ENCODE results near the gene TUT7.

Gene TUT7

GRCh38 chr9:86246752-86247161 is 107.5 kb downstream of the TUT7 start:
- no peak overlapping the region for H3K9ac ChIP-seq (ENCODE audit: low read depth, low read length)
- H3K4me3 ChIP-seq (ENCODE audit: low read depth, low read length), result no peak overlapping the region
- H3K4me1 ChIP-seq (ENCODE audit: control insufficient read depth, insufficient read depth, low read length), result peaks cover 7% of the 10 kb centered on the region
- no peaks in the 10 kb centered on the region for H3K36me3 ChIP-seq (ENCODE audit: control insufficient read depth, insufficient read depth, low read length)
- H3K27me3 ChIP-seq (ENCODE audit: control insufficient read depth, insufficient read depth, low read length), result no peaks in the 10 kb centered on the region
- no peaks in the 10 kb centered on the region for H3K9me3 ChIP-seq (ENCODE audit: control insufficient read depth, insufficient read depth, low read length)

- no peaks in the 10 kb centered on the region for H3K36me3 ChIP-seq (ENCODE audit: control insufficient read depth, insufficient read depth, low read length)
- peaks cover 7% of the 10 kb centered on the region for H3K4me1 ChIP-seq (ENCODE audit: control insufficient read depth, insufficient read depth, low read length)
- no peaks in the 10 kb centered on the region for H3K27me3 ChIP-seq (ENCODE audit: control insufficient read depth, insufficient read depth, low read length)
- no peak overlapping the region for H3K4me3 ChIP-seq (ENCODE audit: low read depth, low read length)
- H3K9me3 ChIP-seq (ENCODE audit: control insufficient read depth, insufficient read depth, low read length), result no peaks in the 10 kb centered on the region
- H3K9ac ChIP-seq (ENCODE audit: low read depth, low read length), result no peak overlapping the region
Measured at GRCh38 chr9:86242071-86242470, 112.1 kb downstream of the TUT7 start.

- H3K9me3 ChIP-seq (ENCODE audit: control insufficient read depth, insufficient read depth, low read length), result no peaks in the 10 kb centered on the region
- no peaks in the 10 kb centered on the region for H3K27me3 ChIP-seq (ENCODE audit: control insufficient read depth, insufficient read depth, low read length)
- H3K4me1 ChIP-seq (ENCODE audit: control insufficient read depth, insufficient read depth, low read length), result peaks cover 3% of the 10 kb centered on the region
- no peaks in the 10 kb centered on the region for H3K36me3 ChIP-seq (ENCODE audit: control insufficient read depth, insufficient read depth, low read length)
- H3K9ac ChIP-seq (ENCODE audit: low read depth, low read length), result no peak overlapping the region
- no peak overlapping the region for H3K4me3 ChIP-seq (ENCODE audit: low read depth, low read length)
Measured at GRCh38 chr9:86241216-86241615, 113.0 kb downstream of the TUT7 start.

- H3K9ac ChIP-seq (ENCODE audit: low read depth, low read length), result no peak overlapping the region
- no peaks in the 10 kb centered on the region for H3K36me3 ChIP-seq (ENCODE audit: control insufficient read depth, insufficient read depth, low read length)
- H3K4me1 ChIP-seq (ENCODE audit: control insufficient read depth, insufficient read depth, low read length), result no peaks in the 10 kb centered on the region
- no peak overlapping the region for H3K4me3 ChIP-seq (ENCODE audit: low read depth, low read length)
- no peaks in the 10 kb centered on the region for H3K27me3 ChIP-seq (ENCODE audit: control insufficient read depth, insufficient read depth, low read length)
- no peaks in the 10 kb centered on the region for H3K9me3 ChIP-seq (ENCODE audit: control insufficient read depth, insufficient read depth, low read length)
Measured at GRCh38 chr9:86238861-86239770, 115.1 kb downstream of the TUT7 start.

All from iPS-15b (cell line).